HG03457 (cell line): Measurements from ENCODE around the gene TMEM91.
"Not testable (repeated sequence)": the region's sequence is repeated elsewhere in the genome, so short reads cannot be mapped to it uniquely, and the experiment has no call there.

Source experiments
- ATAC-seq: cut with Tn5 transposase; IDR thresholded peaks from one replicate; pipeline ENCODE4 v1.9.1; 2021; ENCODE audit warnings: moderate number of reproducible peaks; ENCODE audit not compliant: unreplicated experiment

The TMEM91 gene

GRCh38 chr19:41373993-41374392 lies 2.3 kb upstream of the TMEM91 start:
- no peak for ATAC-seq

GRCh38 chr19:41376998-41377365 lies 649 bp downstream of the TMEM91 start:
- no peak for ATAC-seq

- ATAC-seq = no peak
These were observed 1.8 kb downstream of the TMEM91 start for GRCh38 chr19:41377977-41378709.

GRCh38 chr19:41381536-41381935 lies 5.2 kb downstream of the TMEM91 start:
- not testable (repeated sequence) for ATAC-seq

GRCh38 chr19:41384351-41384750 lies 8.0 kb downstream of the TMEM91 start:
- ATAC-seq = no peak

DNA sequence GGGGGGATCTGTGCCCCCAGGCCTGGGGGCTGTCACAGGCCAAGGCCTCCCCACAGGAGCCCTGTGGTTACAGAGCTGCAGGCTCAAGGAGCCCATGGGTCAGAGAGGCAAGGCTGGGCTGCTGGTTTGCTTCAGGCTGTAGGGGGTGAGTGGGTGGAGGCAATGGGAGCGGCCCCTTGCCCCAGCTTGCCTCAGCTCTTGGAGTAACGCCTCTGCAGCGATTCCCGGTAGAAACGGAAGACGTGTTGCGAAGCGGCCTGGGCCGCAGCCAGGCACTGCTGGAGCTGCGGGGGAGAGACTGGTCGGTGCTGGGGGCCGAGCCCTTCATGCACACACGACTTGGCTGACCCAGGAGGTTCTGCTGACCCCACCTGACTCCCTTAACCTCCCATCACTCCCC lies 10.1 kb downstream of the TMEM91 start:
- no peak for ATAC-seq

- ATAC-seq = no peak
These were observed 15.3 kb downstream of the TMEM91 start for GRCh38 chr19:41391618-41392017.

GRCh38 chr19:41392775-41393174 lies 16.4 kb downstream of the TMEM91 start:
- ATAC-seq = no peak

GRCh38 chr19:41395355-41395754 lies 19.0 kb downstream of the TMEM91 start:
- no peak for ATAC-seq

DNA sequence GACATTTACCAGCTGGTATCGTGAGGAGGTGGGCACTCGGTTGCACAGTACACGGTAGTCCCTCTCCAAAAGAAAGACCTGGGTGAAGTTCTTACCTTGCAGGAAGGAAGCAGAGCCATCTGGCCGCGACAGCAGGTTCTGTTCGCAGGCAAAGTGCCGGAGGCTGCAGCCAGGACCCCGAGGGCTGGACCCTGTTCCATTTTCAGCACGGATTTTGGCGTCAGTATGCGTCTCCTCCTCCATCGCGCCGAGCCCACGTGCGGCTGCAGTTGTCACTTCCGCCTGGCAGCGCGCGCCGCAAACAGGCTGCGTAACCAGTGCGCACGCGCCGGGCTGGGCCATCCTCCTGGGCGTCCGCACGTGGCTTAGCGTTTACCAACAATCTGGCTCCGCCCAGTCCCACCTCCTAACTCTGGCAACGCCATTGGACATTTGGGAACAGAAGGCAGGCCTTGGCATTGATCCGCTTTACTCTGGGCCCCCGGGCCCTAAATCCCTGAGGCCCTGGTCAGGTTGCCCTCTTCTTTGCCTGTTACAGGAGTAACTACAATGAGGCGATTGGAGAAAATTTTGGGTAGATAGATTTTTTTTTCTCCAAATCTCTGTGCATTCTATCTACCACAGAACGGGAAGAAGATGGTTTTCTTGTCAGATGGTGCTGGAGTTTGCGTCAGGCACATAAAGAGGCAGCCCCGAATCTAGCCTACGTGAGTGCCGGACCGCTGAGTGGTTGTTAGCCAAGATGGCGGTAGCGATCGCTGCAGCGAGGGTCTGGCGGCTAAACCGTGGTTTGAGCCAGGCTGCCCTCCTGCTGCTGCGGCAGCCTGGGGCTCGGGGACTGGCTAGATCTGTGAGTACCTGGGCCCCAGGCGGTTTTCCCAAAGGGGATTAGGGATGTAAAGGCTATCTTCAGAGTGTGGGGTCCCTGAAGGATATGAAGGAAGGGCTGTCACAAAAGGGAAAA lies 21.0 kb downstream of the TMEM91 start, which contains the start of the genes BCKDHA and EXOSC5:
Gene BCKDHA (plus strand): TSS at position 733 of the 964 bp plus-strand sequence. CDS start 10 bp downstream, at position 743.
Gene EXOSC5 (minus strand): TSS at position 274 of the 964 bp plus-strand sequence. CDS start 31 bp downstream, at position 243.
- ATAC-seq = peak; percentile 64

- no peak for ATAC-seq
These were observed 21.7 kb downstream of the TMEM91 start for GRCh38 chr19:41398050-41398418.

DNA sequence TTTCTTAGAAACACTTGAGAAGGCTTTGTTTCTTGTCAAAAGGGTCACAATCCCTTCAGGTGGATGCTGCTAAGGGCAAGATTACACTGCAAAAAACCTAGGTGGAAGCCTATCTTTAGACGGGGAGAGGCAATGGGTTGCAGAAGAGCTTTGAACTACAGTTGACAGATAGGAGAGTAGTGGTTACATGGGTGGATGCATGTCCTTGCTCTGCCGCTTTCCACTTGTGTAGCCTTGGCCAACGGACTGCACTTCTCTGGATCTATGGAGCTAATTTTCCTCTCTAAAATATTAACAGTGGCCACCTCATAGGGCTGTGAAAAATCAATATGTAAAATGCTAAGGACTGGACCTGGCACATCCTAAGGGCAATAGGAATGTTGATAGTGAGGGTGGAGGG lies 22.3 kb downstream of the TMEM91 start:
- no peak for ATAC-seq

- ATAC-seq = no peak
These were observed 22.8 kb downstream of the TMEM91 start for GRCh38 chr19:41399091-41399490.

DNA sequence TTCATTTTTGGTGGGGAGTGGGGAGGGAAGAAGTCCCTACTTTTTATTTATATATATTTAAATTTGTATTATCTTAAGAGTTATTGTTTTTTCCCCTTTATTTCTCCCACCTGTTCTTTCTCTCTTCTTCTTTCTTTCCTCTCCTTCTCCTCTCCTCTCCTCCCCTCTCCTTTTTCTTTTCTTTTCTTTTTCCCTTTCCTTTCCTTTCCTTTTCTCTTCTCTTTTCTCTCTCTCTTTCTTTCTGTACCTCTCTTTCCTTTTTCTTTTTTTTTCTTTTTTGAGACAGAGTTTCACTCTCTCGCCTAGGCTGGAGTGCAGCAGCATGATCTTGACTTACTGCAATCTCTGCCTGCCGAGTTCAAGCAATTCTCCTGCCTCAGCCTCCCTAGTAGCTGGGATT lies 23.2 kb downstream of the TMEM91 start:
- no peak for ATAC-seq

- ATAC-seq = no peak
These were observed 25.1 kb downstream of the TMEM91 start for GRCh38 chr19:41401483-41401882.

- ATAC-seq = no peak
These were observed 25.7 kb downstream of the TMEM91 start for GRCh38 chr19:41402010-41402409.

DNA sequence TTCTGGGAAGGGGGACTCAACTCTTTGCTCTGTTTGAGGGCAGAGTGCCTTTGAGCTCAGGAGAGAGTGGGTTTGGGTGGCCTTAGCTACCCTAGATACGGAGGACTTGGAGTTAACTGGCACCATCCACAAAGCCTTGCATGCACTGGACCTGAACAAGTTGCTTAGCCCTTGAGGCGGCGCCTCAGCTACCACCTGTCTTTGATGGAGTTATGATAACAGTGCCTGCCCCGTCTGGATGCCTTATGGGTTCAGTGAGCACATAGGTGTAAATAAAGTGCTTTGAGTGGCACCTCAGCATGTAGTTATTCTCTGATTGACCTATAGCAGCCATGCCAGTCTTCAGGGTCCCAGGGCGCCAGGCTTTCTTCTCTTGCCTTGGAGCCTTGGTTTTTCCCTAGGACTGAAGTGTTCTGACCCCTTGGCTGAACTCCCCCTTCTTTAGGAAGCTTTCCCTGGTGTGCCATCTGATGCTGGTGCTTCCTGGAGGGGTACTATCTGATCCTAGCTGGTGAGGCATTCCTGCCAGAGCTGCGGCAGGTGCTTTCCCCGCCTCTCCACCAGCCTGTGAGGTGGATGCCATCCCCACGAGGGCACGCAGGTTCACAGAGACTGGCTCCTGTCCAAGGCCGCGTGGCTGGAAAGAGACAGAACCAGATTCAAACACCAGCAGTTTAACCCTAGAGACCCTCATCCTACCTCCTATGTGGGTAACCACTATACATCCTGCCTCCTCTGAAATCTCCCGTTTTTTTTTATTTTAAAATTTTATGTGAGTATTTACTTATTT lies 27.0 kb downstream of the TMEM91 start:
- ATAC-seq = no peak

DNA sequence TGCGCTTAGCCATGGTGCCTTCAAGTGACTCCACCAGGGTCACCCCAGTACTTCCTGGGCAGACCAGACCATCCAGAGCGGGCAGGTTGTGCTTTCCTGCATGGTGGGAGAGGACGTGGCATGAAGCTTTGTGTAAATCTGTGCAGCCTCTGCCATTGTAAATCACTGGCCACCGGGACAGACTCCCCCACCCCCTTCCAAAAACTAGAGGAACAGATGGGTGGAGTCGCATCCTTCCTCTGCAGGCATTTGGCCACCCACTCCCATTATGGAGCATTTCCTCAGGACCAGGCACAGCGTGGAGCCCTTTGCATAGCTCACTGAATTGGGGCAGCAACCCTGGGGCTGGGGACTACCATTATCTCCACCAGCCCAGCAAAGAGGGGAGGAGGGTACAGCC lies 29.4 kb downstream of the TMEM91 start:
- no peak for ATAC-seq

DNA sequence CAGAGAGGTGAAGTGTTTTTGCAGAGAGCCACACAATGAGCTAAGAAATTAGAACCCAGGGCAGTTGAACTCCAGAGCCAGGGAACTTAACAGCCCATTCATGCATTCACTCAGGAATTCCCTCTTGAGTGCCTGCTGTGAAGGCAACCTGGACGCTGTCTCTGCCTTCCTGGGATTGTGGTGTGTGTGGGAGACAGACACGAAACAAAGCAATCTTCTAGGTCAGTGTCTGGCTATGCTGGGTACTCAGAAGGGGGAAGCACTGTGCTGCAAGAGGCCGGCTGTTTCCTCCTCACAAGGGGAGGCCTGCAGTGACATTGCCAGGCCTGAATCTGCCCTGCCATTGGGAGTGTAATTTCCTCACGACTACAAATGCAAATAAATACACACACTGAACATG lies 30.9 kb downstream of the TMEM91 start:
- ATAC-seq = no peak

- ATAC-seq = no peak
These were observed 31.9 kb downstream of the TMEM91 start for GRCh38 chr19:41408256-41408655.

DNA sequence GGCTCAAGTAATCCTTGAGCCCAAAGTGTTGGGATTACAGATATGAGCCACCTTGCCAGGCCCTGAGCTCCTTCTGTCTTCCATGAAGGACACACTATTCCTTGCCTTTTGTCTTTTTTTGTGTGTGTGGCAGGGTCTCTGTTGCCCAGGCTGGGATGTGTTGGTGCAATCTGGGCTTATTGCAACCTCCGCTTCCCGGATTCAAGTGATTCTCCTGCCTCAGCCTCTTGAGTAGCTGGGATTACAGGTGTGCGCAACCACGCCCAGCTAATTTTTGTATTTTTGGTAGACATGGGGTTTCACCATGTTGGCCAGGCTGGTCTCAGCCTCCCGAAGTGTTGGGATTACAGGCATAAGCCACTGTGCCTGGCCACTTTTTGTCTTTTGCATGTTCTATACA lies 32.5 kb downstream of the TMEM91 start:
- ATAC-seq = not testable (repeated sequence)
